ENCODE data around the gene SMAD6. TPM values are rescaled to one million over a fixed set of nuclear protein-coding genes. Genes with fewer than 3 reads are reported as not detected.
"Not testable (repeated sequence)": the region's sequence is repeated elsewhere in the genome, so short reads cannot be mapped to it uniquely, and the experiment has no call there.

Gene SMAD6
- polyA plus RNA-seq, 3 donors: 39.4 to 46.2 (median 41.5) TPM

- DNase-seq: no peak
These were observed 119.3 kb downstream of the SMAD6 start for GRCh38 chr15:66821307-66821706.

GRCh38 chr15:66822114-66822513 lies 120.1 kb downstream of the SMAD6 start:
- no peak for DNase-seq

GRCh38 chr15:66822576-66822975 lies 120.5 kb downstream of the SMAD6 start:
- DNase-seq: no peak

- no peak for DNase-seq
These were observed 121.6 kb downstream of the SMAD6 start for GRCh38 chr15:66823601-66824000.

- DNase-seq: no peak
These were observed 122.4 kb downstream of the SMAD6 start for GRCh38 chr15:66824424-66824823.

- no peak for DNase-seq
These were observed 123.1 kb downstream of the SMAD6 start for GRCh38 chr15:66825139-66825538.

- DNase-seq: no peak
These were observed 123.7 kb downstream of the SMAD6 start for GRCh38 chr15:66825731-66826130.

GRCh38 chr15:66826507-66826906 lies 124.5 kb downstream of the SMAD6 start:
- DNase-seq: no peak

- no peak for DNase-seq
These were observed 125.1 kb downstream of the SMAD6 start for GRCh38 chr15:66827039-66827697.

- no peak for DNase-seq
These were observed 125.6 kb downstream of the SMAD6 start for GRCh38 chr15:66827698-66828055.

GRCh38 chr15:66828817-66829541 lies 126.9 kb downstream of the SMAD6 start:
- DNase-seq: not testable (repeated sequence)

GRCh38 chr15:66829551-66830121 lies 127.6 kb downstream of the SMAD6 start:
- no peak for DNase-seq

GRCh38 chr15:66830358-66830757 lies 128.3 kb downstream of the SMAD6 start:
- DNase-seq: no peak

- no peak for DNase-seq
These were observed 128.8 kb downstream of the SMAD6 start for GRCh38 chr15:66830823-66831222.

GRCh38 chr15:66831289-66831688 lies 129.3 kb downstream of the SMAD6 start:
- no peak for DNase-seq

- DNase-seq: no peak
These were observed 129.9 kb downstream of the SMAD6 start for GRCh38 chr15:66831801-66832390.

Other genes with a start within 250 kb of the SMAD6 start
- gene SNAPC5, start 204.5 kb upstream of the SMAD6 start, polyA plus RNA-seq (ENCODE audit: insufficient read length in 3 of 3): 10 to 100 TPM; 36.4 to 40.7 (median 40.2) TPM
- 1,000 to 10,000 TPM; 3,292 to 4,071 (median 3,588) TPM for gene RPL4, start 197.4 kb upstream of the SMAD6 start, polyA plus RNA-seq (ENCODE audit: insufficient read length in 3 of 3)
- 10 to 100 TPM; 23.0 to 30.9 (median 28.2) TPM for gene ZWILCH, start 196.9 kb upstream of the SMAD6 start, polyA plus RNA-seq (ENCODE audit: insufficient read length in 3 of 3)
- gene LCTL, start 136.2 kb upstream of the SMAD6 start, polyA plus RNA-seq (ENCODE audit: insufficient read length in 3 of 3): under 1 TPM; 0.24 to 0.51 (median 0.31) TPM